ENCODE results near the gene VEGFB. TPM values are rescaled to one million over a fixed set of nuclear protein-coding genes. Genes with fewer than 3 reads are reported as not detected.

Gene VEGFB
- total RNA-seq, 2 donors from 2014 or later, result 276 to 310 TPM

DNA sequence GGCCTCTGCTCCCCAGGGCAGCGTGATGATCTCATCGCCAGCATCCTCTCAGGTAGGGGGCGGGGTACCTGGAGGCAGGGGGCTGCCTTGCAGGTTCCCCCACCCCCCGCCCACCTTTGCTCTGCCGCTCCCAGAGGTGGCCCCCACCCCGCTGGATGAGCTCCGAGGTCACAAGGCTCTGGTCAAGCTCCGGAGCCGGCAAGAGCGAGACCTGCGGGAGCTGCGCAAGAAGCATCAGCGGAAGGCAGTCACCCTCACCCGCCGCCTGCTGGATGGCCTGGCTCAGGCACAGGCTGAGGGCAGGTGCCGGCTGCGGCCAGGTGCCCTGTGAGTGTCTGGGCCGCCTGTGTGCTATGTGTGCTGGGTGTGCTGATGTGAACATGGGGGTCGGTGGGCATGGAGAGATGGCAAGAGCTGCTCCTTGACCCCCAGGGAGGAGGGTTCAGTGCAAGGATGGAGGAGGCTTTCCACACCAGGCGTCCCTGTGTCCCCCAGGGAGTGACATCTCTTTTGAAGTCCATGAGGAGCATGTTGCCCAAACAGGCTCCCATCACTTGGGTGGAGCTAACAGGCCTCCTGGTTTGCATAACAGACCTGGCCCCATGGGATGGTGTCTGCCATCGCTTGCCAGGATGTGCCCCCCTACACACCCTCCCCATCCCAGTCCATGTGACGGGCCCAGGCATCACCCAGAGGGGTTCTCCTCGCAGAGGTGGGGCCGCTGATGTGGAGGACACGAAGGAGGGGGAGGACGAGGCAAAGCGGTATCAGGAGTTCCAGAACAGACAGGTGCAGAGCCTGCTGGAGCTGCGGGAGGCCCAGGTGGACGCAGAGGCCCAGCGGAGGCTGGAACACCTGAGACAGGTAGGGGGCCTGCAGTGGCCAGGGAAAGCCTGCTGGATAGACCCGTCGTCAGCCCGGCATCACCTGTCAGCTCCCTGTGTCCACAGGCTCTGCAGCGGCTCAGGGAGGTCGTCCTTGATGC is 31.1 kb downstream of the VEGFB start:
- DNase-seq (no peak), ATAC-seq (no peak)
- intact Hi-C loops (cut with DNase I), result no loop called here

DNA sequence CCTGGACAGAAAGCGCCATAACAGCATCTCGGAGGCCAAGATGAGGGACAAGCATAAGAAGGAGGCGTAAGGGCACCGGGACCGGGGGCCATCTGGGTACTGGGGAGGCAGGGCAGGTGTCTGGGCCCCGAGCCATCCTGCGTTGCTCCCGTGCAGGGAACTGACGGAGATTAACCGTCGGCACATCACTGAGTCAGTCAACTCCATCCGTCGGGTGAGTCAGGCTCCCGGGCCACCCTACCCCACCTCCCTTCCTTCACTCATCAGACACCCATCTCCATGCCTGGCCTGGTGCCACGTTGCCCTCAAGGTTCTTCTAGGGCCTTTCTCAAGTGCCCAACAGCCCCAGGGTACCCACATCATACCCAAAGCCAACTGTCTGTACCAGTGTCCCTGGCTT is 32.0 kb downstream of the VEGFB start:
- ATAC-seq (no peak), DNase-seq (no peak)
- intact Hi-C loops (cut with DNase I), result no loop called here

DNA sequence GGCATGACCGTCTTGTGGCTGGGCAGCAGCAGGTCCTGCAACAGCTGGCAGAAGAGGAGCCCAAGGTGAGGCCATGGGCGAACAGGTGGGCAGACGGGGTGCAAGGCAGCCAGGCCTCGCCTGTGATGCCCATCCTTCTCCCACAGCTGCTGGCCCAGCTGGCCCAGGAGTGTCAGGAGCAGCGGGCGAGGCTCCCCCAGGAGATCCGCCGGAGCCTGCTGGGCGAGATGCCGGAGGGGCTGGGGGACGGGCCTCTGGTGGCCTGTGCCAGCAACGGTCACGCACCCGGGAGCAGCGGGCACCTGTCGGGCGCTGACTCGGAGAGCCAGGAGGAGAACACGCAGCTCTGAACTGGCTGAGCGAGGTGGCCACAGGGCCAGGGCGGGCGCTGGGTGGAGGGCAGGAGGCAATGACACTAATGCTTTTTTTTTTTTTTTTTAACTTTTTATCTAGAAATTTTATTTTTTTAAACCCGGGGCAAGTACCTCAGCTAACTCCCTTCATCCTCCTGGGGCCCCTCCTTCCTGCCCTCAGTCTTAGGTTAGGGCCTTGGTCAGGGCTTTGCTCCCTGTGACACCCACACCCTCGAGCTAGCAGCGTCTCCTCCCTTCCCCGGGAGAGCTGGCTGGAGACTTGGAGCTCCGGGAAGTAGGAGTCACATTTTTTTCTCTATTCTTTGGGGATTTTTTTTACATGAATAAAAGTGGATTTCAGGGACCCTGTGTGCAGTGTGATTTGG is 33.0 kb downstream of the VEGFB start:
- ATAC-seq (no peak), DNase-seq (peak; percentile 64)
- intact Hi-C loops (cut with DNase I), result no loop called here

DNA sequence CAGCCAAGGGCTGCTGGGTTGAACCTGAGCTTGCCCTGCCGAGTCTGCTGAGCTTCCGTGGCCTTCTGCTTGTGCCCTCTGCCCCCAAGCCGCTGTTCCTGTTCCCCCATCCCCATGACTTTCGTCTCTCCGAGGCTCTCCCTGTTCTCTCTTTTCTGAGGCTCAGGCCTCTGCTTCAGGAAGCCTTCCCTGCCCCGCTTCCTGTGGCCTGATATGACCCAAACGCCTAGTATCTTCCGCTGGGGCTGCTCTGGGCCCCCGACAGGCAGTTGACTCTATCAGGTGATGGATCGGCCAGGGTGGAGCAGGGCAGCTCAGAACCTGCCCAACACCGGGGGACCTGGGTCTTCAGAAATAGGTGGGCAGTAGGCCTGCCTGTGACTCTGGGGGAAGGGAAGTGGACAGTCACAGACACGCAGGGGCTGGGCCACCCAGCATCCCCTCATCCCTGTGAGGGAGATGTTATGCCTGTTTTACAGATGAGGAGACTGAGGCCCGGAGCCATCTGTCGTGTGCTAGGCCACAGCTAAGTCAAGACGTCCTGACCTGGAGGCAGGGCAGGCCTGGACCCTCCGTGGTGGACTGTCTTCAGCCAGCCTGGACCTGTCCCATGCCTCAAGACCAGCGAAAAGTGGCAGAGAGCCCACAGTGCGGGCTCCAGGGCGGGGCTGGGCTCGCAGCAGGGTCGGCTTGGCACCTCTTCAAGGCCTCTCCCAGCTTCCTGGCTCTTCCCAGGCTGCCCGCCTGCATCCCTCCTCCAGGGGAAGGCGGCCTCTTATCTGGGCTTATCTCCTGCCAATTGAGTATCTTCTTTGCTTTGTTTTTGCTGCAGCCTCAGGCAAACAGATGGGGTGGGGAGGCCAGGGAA is 33.9 kb downstream of the VEGFB start:
- intact Hi-C loops (cut with DNase I), result no loop called here
- ATAC-seq, result peak; percentile 3 to 16

DNA sequence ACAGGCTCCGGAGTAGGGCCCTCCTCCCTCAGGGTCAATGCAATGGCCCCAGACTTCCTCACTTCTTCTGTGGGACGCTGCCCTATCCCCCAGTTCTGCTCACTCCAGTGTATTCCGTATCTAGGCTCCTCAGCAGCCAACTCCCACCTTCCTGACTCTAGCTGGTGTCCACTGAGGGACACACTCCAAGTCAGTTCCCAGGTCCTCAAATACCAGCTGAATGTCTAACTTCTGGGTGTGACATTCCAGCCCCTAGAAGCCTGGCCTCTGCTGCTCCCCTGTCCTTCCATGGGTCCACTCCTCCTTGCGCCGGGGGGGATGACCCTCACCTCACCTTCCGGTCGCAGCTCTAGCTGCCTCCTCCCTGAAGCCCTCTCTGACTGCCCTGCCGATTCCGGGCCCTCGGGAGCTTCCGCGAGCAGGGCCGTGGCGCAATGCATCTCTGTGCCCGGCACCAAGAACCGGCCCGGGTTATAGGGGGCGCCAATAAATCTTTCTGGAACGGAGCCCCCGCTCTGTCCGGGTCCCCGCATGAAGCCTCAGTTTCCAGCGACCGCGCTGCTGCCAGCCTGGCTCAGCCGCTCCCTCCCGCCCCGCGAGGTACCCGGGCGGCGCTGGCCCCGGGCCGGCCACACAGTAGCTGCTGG is 34.6 kb downstream of the VEGFB start:
- ATAC-seq, result peak; percentile 16 to 18
- DNase-seq, result peak; percentile 81
- intact Hi-C loops (cut with DNase I), result no loop called here

More for the DNA sequence above, 33.9 kb downstream of the VEGFB start:
- peak; percentile 90 for DNase-seq

DNA sequence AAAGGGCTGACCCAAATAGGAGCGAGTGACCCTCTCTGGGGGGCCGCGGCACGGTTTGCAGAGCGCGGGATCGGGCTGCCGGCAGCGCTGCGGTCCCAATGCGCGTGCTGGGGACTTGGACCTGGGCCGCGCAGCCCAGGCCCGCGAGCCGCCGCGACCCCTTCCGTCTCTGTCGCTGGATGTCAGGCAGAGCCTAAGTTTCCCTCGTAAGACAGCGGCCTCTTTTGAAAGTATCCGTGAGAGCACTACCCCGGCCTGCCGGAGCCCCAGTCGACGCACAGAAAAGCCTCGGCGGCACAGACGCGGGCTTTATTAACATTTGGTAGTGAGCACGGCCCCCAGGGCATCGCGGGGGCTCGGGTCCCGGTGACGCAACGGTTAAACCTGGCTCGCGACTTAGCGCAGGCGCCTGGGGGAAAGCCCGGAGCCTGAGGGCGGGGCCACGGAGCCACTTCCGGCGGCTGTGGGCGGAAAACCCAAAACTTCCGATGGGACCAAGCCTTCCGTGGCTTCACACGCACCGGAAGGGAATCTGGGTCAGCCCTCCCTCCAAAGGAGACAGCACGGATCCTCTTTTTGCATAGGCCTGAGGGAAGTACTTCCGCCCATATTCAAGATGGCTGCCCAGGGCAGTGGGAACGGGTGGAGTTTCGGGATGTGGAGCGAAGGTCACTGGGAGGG is 35.3 kb downstream of the VEGFB start:
- DNase-seq, result peak; percentile 98
- intact Hi-C loops (cut with DNase I), result loop anchor here in 1 of 2 donors (1.0 kb wide), 1 partner anchor 16 kb away; the partner anchor contains the start of gene GPR137
- peak; percentile 85 to 89 for ATAC-seq

DNA sequence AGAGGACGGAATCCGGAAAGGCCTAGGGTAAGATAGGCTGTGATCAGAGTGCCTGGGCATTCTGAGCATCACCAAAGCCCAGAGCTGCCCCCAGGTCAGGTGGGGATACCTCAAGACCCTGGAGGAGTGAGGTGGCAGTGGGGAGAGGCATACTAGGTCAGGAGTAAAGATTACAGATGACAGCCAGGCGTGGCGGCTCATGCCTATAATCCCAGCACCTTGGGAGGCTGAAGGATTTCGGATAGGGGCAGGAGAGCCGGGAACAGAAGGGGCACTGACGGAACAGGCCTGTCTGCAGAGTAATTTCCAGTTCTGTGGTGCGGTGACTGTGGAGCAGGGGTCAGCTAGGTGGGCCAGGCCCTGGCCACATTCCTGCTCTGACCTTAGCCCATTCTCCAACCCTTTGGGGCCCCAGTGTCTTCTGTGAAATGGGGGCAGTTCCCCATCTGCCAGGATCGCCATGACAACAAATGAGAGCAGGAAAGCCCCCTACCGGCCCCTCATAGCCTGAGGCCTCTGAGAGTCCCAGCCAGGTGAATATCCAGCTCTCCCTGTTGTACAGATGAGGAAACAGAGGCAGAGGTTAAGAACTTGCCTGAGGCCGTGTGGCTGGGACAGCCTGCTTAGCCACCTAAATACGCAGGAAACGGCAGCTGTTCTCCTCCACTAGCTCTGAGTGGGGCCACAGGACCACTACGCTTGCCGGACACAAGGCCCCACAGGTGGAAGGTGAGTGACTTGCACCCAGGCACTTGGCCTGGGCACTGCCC is 40.8 kb downstream of the VEGFB start:
- no peak for ATAC-seq
- intact Hi-C loops (cut with DNase I), result no loop called here
- no peak for DNase-seq

DNA sequence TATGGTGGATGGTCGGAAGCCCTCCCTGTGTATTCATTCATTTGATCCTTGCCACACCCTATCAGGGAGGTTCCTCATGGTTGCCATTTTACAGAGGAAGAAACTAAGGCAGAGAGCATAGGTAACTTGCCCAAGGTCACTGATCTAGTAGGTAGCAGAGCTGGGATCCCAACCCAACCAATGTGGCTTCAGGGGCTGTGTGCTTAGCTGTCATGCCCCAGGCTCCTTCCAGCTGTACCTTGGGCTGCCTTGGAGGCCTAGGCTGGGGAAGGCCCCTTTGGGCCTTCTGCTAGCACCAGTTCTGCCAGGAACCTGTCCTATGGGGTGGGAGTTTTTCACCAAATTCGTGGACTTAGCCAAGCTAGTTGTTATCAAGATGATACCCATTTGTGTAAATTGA is 41.5 kb downstream of the VEGFB start:
- no peak for ATAC-seq
- DNase-seq, result no peak
- intact Hi-C loops (cut with DNase I), result no loop called here

DNA sequence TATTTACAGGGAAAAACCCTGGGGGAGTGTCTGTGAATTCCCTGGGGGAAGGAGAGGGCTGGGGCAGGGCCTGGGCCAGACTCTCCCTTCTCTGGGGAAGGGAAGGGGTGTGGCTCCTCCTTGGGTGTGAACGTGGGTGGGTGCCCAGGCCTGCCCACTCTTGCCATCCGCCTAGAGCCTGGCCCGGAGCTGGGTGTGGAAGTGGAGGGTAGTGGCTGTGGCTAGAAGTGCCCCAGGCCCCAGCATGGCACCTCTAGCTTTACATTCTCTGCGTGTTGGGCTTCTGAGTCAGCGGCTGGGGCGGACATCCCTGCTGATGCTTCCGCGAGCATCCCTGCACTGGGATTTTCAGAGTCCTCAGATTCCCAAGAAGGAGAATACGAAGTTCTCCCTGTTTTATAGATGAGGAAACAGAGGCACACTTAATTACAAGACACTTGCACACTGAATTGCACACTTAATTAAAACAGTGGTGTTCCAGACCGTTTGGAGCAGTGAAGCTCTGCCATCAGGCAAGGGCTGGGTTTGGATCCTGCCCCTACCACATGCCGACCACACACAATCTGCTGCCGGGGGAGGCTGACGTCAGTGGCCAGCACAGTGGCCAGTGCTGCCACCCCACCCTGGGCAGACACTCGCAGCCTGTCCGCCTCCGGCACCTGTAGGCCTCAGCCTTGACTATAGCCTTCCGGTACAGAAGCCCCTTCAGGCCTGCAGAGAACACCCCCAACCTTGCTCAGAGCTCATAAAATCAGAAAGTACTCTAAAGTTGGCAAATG is 42.5 kb downstream of the VEGFB start:
- ATAC-seq, result peak in 1 of 2 donors; percentile 23
- intact Hi-C loops (cut with DNase I), result no loop called here

DNA sequence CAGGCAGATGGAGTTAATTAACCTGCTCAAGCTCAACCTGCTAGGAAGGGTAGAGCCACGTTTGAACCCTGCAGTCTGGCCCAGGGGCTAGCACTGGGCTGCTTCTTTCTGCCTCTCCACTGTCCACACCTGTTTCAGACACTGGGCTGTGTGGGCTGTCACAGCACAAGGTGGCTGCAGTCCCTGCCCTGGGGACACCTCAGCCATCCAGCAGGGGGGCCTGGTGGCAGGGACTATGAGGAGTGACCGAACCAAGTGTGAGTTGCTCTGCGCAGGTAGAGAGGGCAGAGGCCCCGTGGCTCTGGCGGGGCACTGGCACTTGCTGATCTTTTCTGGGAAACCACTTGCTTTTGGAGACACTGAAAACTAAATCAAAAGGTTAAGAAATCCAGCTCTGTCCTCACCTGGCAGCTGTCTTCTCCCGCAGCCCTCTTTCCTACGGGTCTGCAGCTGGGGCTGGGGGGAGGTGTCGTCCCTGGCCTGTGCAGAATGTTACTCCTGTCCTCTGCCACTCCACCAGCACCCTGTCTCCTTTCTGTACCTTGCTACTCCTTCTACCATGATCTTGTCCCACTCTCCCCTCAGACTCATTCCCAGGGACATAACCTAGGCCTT is 44.3 kb downstream of the VEGFB start:
- no peak for DNase-seq
- intact Hi-C loops (cut with DNase I), result no loop called here
- ATAC-seq, result no peak

More for the DNA sequence above, 42.5 kb downstream of the VEGFB start:
- no peak for DNase-seq

DNA sequence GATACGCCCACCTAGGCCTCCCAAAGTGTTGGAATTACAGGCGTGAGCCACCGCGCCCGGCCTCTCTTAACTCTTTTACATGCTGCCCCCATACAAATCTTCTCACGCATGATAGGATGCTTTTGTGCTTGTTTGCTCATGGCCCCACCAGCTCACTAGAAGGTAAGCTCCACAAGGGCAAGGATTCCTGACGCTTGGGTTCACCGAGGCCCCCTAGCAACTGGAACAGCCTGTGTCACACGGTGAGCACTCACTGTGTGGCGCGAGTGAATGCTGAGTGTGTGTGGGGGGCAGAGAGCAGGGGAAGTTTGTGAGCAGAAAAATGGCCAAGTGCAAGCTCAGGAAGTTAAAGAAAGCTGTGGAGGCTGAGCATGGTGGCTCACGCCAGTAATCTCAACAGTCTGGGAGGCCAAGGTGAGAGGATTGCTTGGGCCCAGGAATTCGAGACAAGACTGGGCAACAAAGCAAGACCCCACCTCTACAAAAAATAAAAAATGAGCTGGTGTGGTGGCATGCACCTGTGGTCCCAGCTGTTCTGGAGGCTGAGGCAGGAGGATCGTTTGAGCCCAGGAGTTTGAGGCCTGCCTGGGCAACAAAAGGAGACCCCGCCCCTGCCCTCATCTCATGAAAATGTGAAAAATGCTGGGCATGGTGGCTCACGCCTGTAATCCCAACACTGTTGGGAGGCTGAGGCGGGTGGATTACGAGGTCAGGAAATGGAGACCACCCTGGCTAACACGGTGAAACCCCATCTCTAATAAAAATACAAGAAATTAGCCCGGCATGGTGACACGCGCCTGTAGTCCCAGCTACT is 47.8 kb downstream of the VEGFB start:
- no peak for ATAC-seq
- intact Hi-C loops (cut with DNase I), result no loop called here
- no peak for DNase-seq

DNA sequence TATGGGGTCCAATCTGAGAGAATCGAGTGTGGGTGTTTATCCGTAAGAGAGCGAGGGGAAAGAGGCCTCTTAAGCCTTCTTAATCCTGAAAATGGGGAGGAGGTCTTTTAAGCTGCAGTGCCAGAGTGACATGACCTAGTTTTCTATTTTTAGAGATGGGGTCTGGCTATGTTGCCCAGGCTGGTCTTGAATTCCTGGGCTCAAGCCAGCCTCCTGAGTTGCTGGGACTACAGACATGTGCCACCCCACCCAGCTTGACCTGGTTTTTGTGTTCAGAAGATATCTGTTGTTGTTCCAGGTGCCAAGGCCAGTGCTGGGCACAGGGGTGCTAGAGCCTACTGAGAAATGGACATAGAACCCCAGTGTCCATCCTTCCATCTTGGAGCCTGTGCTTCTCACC is 48.7 kb downstream of the VEGFB start:
- DNase-seq, result no peak
- intact Hi-C loops (cut with DNase I), result no loop called here
- ATAC-seq, result no peak

DNA sequence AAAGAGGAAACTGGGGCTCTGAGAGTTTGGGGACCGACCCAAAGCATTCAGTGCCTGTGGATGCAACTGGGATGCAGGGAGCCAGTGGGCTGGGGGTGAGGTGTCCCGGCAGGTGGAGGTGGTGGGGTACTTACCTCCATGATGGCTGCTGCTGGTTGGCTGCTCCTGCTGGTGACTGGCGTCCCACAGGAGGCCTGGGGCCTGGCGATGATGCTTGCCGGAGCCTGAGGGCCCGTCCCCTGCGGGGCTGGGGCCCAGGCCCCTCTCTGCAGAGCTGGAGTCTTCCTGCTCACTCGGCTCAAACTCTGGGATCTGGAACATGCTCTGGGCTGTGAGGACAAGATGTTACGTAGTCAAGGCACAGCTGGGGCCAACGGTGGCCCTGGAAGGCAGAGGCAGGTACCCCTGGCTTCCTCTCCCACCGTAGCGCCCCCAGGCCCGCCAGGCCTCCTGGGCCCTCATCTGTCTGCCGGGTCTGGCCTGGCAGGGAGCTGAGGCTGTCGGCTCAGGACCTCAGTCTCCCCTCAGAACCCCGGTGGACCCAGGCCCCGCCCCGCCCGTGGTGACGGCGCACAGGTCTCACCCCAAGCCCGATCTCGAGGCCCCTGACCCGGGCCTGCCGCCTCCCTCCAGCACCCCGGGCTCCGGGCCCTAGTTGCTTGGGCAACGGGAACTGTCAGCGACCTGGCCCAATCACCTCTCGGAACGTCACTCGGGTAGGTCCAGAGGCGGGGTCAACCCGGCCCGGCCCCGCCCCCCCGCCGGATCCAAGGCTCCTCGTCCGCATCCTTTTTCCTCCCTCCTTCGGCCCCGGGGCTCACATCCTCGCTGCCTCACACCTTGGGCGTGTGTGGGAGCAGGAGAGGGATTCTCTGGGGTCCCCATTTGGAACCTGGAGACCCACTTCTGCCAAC is 49.9 kb downstream of the VEGFB start, which contains the start of gene BAD:
BAD (minus strand) TSS at position 618 of the 914 bp plus-strand sequence; CDS start at position 321, 297 bp downstream.
- intact Hi-C loops (cut with DNase I), result no loop called here
- DNase-seq (peak; percentile 96), ATAC-seq (peak; percentile 92 to 94)
